BJ (cell line): ENCODE results near the gene ATPAF2. TPM values are rescaled to one million over a fixed set of nuclear protein-coding genes. Genes with fewer than 3 reads are reported as not detected.
"Not testable (repeated sequence)": the region's sequence is repeated elsewhere in the genome, so short reads cannot be mapped to it uniquely, and the experiment has no call there.

Experiments
- CTCF ChIA-PET: fragments of 350-600 bp; formaldehyde crosslinking; extraction: SDS; loops from one replicate; lab custom pipeline; 2021; ENCODE audit warnings: antibody characterized with exemption, inconsistent platforms; lab: Yijun Ruan, JAX
- POLR2A ChIA-PET: fragments of 300-600 bp; sonication (Branson Sonifier 250); formaldehyde crosslinking; extraction: SDS; loops from one replicate; lab custom pipeline; 2021; ENCODE audit warnings: antibody characterized with exemption; lab: Charles Lee
- DNase-seq: peaks from one replicate; pipeline ENCODE4 v3.0.0-alpha.2; 2011; ENCODE audit warnings: low read depth
- H3K27me3 ChIP-seq: 2 replicates; pipeline ENCODE4 v1.6.0; 2011; ENCODE audit warnings: low read length; ENCODE audit not compliant: control insufficient read depth, insufficient read depth
- H3K36me3 ChIP-seq: 2 replicates; pipeline ENCODE4 v1.5.1; 2011; ENCODE audit warnings: low read length; ENCODE audit not compliant: control insufficient read depth, insufficient read depth
- H3K4me3 ChIP-seq: 2 replicates; pipeline ENCODE4 v1.5.1; 2011; ENCODE audit warnings: low read depth, mild to moderate bottlenecking, control low read depth, low read length
- CTCF ChIP-seq: IDR thresholded peaks from 2 replicates; pipeline ENCODE4 v1.5.1; 2011; ENCODE audit warnings: low read depth, mild to moderate bottlenecking, control low read depth, inconsistent platforms, low read length, moderate library complexity; ENCODE audit not compliant: insufficient read depth
- polyA plus RNA-seq: library from polyadenylated mRNA; depleted of rRNA; stranded (reverse); fragments of >200 nt; gene quantifications from 2 replicates; pipeline ENCODE4 v1.2.3, GENCODE V29; 2011

The ATPAF2 gene
- polyA plus RNA-seq, 1 experiment = 17.4 TPM

- ChIA-PET CTCF (interaction anchor here (0.6 to 2.0 kb wide), 5 partner anchors 11 to 111 kb away, joined by 3 to 5 read pairs (median 3); no protein-coding TSS in a partner anchor), POLR2A (no interaction called here)
- no peak for DNase-seq
- Histone ChIP-seq H3K4me3 (no peak overlapping the region), H3K36me3 (no peaks in the 10 kb centered on the region), H3K27me3 (no peaks in the 10 kb centered on the region)
- no peak for TF ChIP-seq CTCF
Observed at GRCh38 chr17:18002171-18002570, 36.8 kb downstream of the ATPAF2 start.

- ChIA-PET CTCF (no interaction called here), POLR2A (no interaction called here)
- Histone ChIP-seq H3K4me3 (no peak overlapping the region), H3K36me3 (no peaks in the 10 kb centered on the region), H3K27me3 (no peaks in the 10 kb centered on the region)
- DNase-seq = no peak
- no peak for TF ChIP-seq CTCF
Observed at GRCh38 chr17:18000030-18000408, 38.9 kb downstream of the ATPAF2 start.

GRCh38 chr17:17999364-18000029 lies 39.5 kb downstream of the ATPAF2 start:
- no peak for TF ChIP-seq CTCF
- CTCF ChIA-PET = no interaction called here
- H3K36me3 ChIP-seq = no peaks in the 10 kb centered on the region
- no peak overlapping the region for H3K4me3 ChIP-seq
- no peak for DNase-seq
- POLR2A ChIA-PET = no interaction called here
- H3K27me3 ChIP-seq = no peaks in the 10 kb centered on the region

DNA sequence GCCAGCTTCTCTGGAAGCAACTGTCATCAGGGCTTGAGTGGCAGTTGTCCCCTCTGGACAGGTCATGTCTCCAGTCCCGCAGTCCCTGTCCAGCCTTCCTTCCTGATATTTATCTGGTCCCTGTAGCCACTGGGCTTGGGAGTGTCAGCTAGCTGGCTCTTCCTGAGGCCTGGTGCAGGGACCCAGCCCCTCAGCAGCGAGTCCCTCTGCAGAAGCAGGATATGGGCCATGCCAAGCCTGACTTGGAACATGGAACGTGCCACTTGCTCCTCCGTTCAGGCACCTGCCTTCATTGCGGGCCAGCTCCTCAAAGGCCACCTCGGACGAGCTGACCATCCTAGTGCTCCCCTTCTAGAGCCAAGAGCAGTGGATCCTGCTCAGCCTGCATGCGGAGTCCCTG lies 40.0 kb downstream of the ATPAF2 start:
- Histone ChIP-seq H3K36me3 (no peaks in the 10 kb centered on the region), H3K27me3 (no peaks in the 10 kb centered on the region), H3K4me3 (no peak overlapping the region)
- ChIA-PET CTCF (no interaction called here), POLR2A (no interaction called here)
- DNase-seq = no peak
- TF ChIP-seq CTCF = no peak

GRCh38 chr17:17995887-17996286 lies 43.1 kb downstream of the ATPAF2 start:
- POLR2A ChIA-PET, CTCF ChIA-PET, H3K27me3 ChIP-seq, H3K36me3 ChIP-seq, H3K4me3 ChIP-seq, DNase-seq: not testable (repeated sequence)
